B cell (primary cell): ENCODE data around the gene OPTN. TPM values are rescaled to one million over a fixed set of nuclear protein-coding genes. Genes with fewer than 3 reads are reported as not detected.
A peak's percentile ranks its signal among the peaks of the same experiment; 100 is the strongest.

ENCODE experiments used
- ATAC-seq: fragments of 200-7000 bp; cut with Tn5 transposase; one replicate; pipeline ENCODE4 v1.10.0; 2021; ENCODE audit warnings: low read depth, mild to moderate bottlenecking, moderate number of reproducible peaks, moderate library complexity
- CTCF ChIA-PET: fragments of 350-600 bp; sonication (Branson Sonifier 250); formaldehyde crosslinking; loops from one replicate; lab custom pipeline; 2021; ENCODE audit warnings: antibody characterized with exemption, inconsistent platforms; lab: Charles Lee
- POLR2A ChIA-PET: fragments of 350-600 bp; sonication (Branson Sonifier 250); formaldehyde crosslinking; loops from one replicate; lab custom pipeline; 2021; ENCODE audit warnings: antibody characterized with exemption; lab: Charles Lee
- DNase-seq: peaks from one replicate; pipeline ENCODE4 v3.0.0; 2013
- H2AFZ ChIP-seq: 2 replicates; pipeline ENCODE4 v1.6.1; 2012; ENCODE audit warnings: mild to moderate bottlenecking, low read depth, low read length; ENCODE audit not compliant: insufficient read depth, poor library complexity, severe bottlenecking
- H3K27ac ChIP-seq, 2 donors: 1 replicate in 1 of 2; 2 replicates in 1 of 2; pipeline ENCODE4 v1.5.1; 2012 to 2013; ENCODE audit warnings: low read length in 2 of 2, mild to moderate bottlenecking in 2 of 2, moderate library complexity in 1 of 2
- H3K27me3 ChIP-seq, 4 experiments: fragments of 200-600 bp in 1 of 4; sonication (generic) in 1 of 4; replicated peaks in 1 of 4; 1 replicate in 2 of 4; 2 replicates in 2 of 4; pipeline versions ENCODE4 v1.6.1 to v1.7.0; 2013 to 2016; ENCODE audit warnings: low read length in 3 of 4, mild to moderate bottlenecking in 2 of 4, mixed read lengths in 1 of 4, moderate library complexity in 1 of 4; ENCODE audit not compliant: insufficient read depth in 4 of 4, control insufficient read depth in 3 of 4; ENCODE audit errors: control extremely low read depth in 1 of 4
- H3K36me3 ChIP-seq, 2 experiments: replicated peaks in 1 of 2; 1 replicate in 1 of 2; 2 replicates in 1 of 2; pipeline versions ENCODE4 v1.6.1 to v1.7.1; 2013; ENCODE audit warnings: low read length in 1 of 2; ENCODE audit not compliant: insufficient read depth in 2 of 2, control insufficient read depth in 1 of 2; ENCODE audit errors: control extremely low read depth in 1 of 2, extremely low read depth in 1 of 2
- H3K4me1 ChIP-seq, 2 donors: fragments of 200-600 bp in 1 of 2; sonication (generic) in 1 of 2; 1 replicate in 1 of 2; 2 replicates in 1 of 2; pipeline versions ENCODE4 v1.5.1 to v1.6.1; 2013 to 2017; ENCODE audit warnings: low read length in 2 of 2; ENCODE audit not compliant: control insufficient read depth in 2 of 2, insufficient read depth in 2 of 2
- H3K4me2 ChIP-seq: replicated peaks from 2 replicates; pipeline ENCODE3; 2012; ENCODE audit warnings: mild to moderate bottlenecking, low read depth, low read length; ENCODE audit not compliant: poor library complexity, severe bottlenecking
- H3K4me3 ChIP-seq, 5 experiments: fragments of 200-600 bp in 1 of 5; sonication (generic) in 1 of 5; 1 replicate in 3 of 5; 2 replicates in 2 of 5; pipeline versions ENCODE4 v1.5.1 to v1.7.0; 2011 to 2016; ENCODE audit warnings: low read length in 4 of 5, mild to moderate bottlenecking in 4 of 5, low read depth in 2 of 5, control low read depth in 1 of 5, moderate library complexity in 1 of 5; ENCODE audit not compliant: insufficient read depth in 1 of 5; ENCODE audit errors: control extremely low read depth in 1 of 5, extremely low read depth in 1 of 5
- H3K79me2 ChIP-seq: fragments of 200-600 bp; sonication (generic); one replicate; pipeline ENCODE4 v1.6.0; 2016; ENCODE audit warnings: low read length; ENCODE audit not compliant: control insufficient read depth, insufficient read depth
- H3K9ac ChIP-seq: fragments of 200-600 bp; sonication (generic); 2 replicates; pipeline ENCODE4 v1.6.1; 2017; ENCODE audit warnings: mild to moderate bottlenecking, low read length, moderate library complexity
- H3K9me3 ChIP-seq, 3 donors: one replicate each; pipeline versions ENCODE4 v1.6.1 to v1.7.1; 2013; ENCODE audit warnings: low read length in 2 of 3; ENCODE audit not compliant: control insufficient read depth in 2 of 3, insufficient read depth in 1 of 3; ENCODE audit errors: control extremely low read depth in 1 of 3
- H4K20me1 ChIP-seq: 2 replicates; pipeline ENCODE4 v1.6.0; 2012; ENCODE audit warnings: mild to moderate bottlenecking, low read length; ENCODE audit not compliant: insufficient read depth, control insufficient read depth, poor library complexity, severe bottlenecking
- H3K27ac Mint-ChIP-seq: one replicate; pipeline ENCODE4 v1.8.0; 2021; ENCODE audit warnings: mixed read lengths
- H3K27me3 Mint-ChIP-seq: one replicate; pipeline ENCODE4 v1.8.0; 2021; ENCODE audit warnings: mixed read lengths
- H3K4me1 Mint-ChIP-seq: one replicate; pipeline ENCODE4 v1.8.0; 2021; ENCODE audit warnings: mixed read lengths
- H3K4me3 Mint-ChIP-seq: one replicate; pipeline ENCODE4 v1.8.0; 2021; ENCODE audit warnings: mixed read lengths
- H3K9me3 Mint-ChIP-seq: one replicate; pipeline ENCODE4 v1.8.0; 2022; ENCODE audit warnings: mixed read lengths; ENCODE audit not compliant: insufficient read depth
- CTCF ChIP-seq: fragments of 200-600 bp; IDR thresholded peaks from one replicate; pipeline ENCODE4 v1.8.0; 2022; ENCODE audit warnings: antibody characterized with exemption, mild to moderate bottlenecking
- EZH2 ChIP-seq: IDR thresholded peaks from 2 replicates; pipeline ENCODE4 v1.6.1; 2012; ENCODE audit warnings: borderline replicate concordance, low read depth, mild to moderate bottlenecking, moderate library complexity, low read length; ENCODE audit not compliant: insufficient read depth, poor library complexity, severe bottlenecking
- WGBS: methylation state at CpG from one replicate; pipeline ENCODE4 v1.1.5; 2013; ENCODE audit warnings: missing lambda C conversion rate; ENCODE audit not compliant: insufficient coverage; 5-methylcytosine and 5-hydroxymethylcytosine counted together
- intact Hi-C: fragments of 100-400 bp; cut with micrococcal nuclease; formaldehyde crosslinking; loops from one replicate; pipeline ENCODE4 v1.10.0; 2022
- polyA plus RNA-seq: library from polyadenylated mRNA; depleted of rRNA; stranded (reverse); fragments of >200 nt; gene quantifications from 2 replicates; pipeline ENCODE4 v1.2.3, GENCODE V29; 2012
- total RNA-seq, 2 donors: library from RNA; stranded (reverse); fragments of 120-200 nt in 1 of 2; gene quantifications; 1 replicate in 1 of 2; 2 replicates in 1 of 2; pipeline versions ENCODE4 v1.2.3 to v1.2.4, GENCODE V29; 2013 to 2022

Gene OPTN
- total and polyA plus RNA-seq, 2 donors (not counting 1 experiment from before 2014, with no cell fraction given): 5.2 to 42.8 TPM

GRCh38 chr10:13074563-13075451, 25.2 kb upstream of the OPTN start:
- TF ChIP-seq EZH2 (no peak), CTCF (peak; percentile 70)
- no peak overlapping the region for H3K4me3 Mint-ChIP-seq
- WGBS: 33% methylated on average over 15 of the region's 18 CpGs
- Histone ChIP-seq H3K4me2 (no peak overlapping the region), H3K4me3 (no peak overlapping the region), H2AFZ (no peak overlapping the region), H3K27me3 (peaks cover 0 to 21% (median 16%) of the 10 kb centered on the region in 4 experiments), H3K9ac (no peak overlapping the region), H3K9me3 (peaks cover 0 to 10% (median 9%) of the 10 kb centered on the region in 3 donors), H3K36me3 (no peaks in the 10 kb centered on the region), H3K79me2 (no peaks in the 10 kb centered on the region), H4K20me1 (no peaks in the 10 kb centered on the region), H3K27ac (no peak overlapping the region), H3K4me1 (peaks cover 0 to 3% of the 10 kb centered on the region in 2 donors)
- H3K27ac Mint-ChIP-seq: no peak overlapping the region
- ChIA-PET POLR2A (no interaction called here), CTCF (interaction anchor here (0.6 to 1.9 kb wide), 8 partner anchors 10 to 1292 kb away, joined by 3 to 8 read pairs (median 4); no protein-coding TSS in a partner anchor)
- DNase-seq: peak; percentile 53
- no peak for ATAC-seq
- intact Hi-C loops: loop anchor here (10.0 kb wide), 1 partner anchor 1290 kb away; no protein-coding TSS in a partner anchor
- no peaks in the 10 kb centered on the region for H3K9me3 Mint-ChIP-seq
- no peaks in the 10 kb centered on the region for H3K4me1 Mint-ChIP-seq
- peaks cover 28% of the 10 kb centered on the region for H3K27me3 Mint-ChIP-seq
